Bronchial epithelial cell (primary cell): ENCODE results near the gene GOSR2. TPM values are rescaled to one million over a fixed set of nuclear protein-coding genes. Genes with fewer than 3 reads are reported as not detected.
A peak's percentile ranks its signal among the peaks of the same experiment; 100 is the strongest.

Experiments
- DNase-seq: peaks from one replicate; pipeline ENCODE4 v3.0.0-alpha.2; 2010; ENCODE audit warnings: low read depth
- FAIRE-seq: peaks from 2 replicates; lab custom pipeline; 2011; peaks lifted over from hg19 to GRCh38; lab: Jason Lieb, UNC
- H3K27me3 ChIP-seq: 2 replicates; pipeline ENCODE4 v1.5.1; 2011; ENCODE audit warnings: low read length; ENCODE audit not compliant: control insufficient read depth, insufficient read depth
- H3K36me3 ChIP-seq: 2 replicates; pipeline ENCODE4 v1.5.1; 2011; ENCODE audit warnings: low read length; ENCODE audit not compliant: control insufficient read depth, insufficient read depth
- H3K4me3 ChIP-seq: 2 replicates; pipeline ENCODE4 v1.5.1; 2011; ENCODE audit warnings: mild to moderate bottlenecking, low read depth, low read length, control low read depth
- total RNA-seq: library from RNA; depleted of rRNA; stranded (reverse); fragments of >200 nt; gene quantifications from 2 replicates; pipeline ENCODE4 v1.2.1, GENCODE V29; 2014
- TF ChIP-seq, protein P1 (sequence below): IDR thresholded peaks from 2 replicates; pipeline ENCODE4 v1.5.1; 2011; ENCODE audit warnings: mild to moderate bottlenecking, moderate library complexity, low read length, control low read depth, inconsistent platforms; ENCODE audit not compliant: insufficient read depth, severe bottlenecking

GOSR2 gene
- total RNA-seq, 1 donor from 2014 or later, result 37.6 TPM

DNA sequence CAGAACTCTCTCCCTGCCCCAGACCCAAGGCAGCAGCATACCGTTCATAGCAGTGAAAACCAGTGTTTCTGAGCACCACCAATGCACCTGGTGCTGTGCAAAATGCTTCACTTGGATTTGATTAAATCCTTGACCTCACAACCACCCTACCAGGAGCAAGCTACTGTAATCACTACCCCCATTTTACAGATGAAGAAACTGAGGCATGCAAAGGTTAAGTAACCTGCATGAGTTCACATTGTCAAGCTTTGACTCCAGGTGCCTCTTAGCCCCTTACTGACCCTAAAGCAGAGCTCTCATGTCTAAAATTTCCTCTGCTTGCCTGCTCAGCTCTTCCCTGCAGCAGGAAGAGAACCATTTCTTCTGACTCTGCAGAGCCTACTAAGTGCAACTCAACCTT is 34.2 kb upstream of the GOSR2 start:
- FAIRE-seq, result no peak
- Histone ChIP-seq H3K36me3 (no peaks in the 10 kb centered on the region), H3K27me3 (peaks cover 7% of the 10 kb centered on the region), H3K4me3 (no peak overlapping the region)
- TF ChIP-seq, protein P1, sequence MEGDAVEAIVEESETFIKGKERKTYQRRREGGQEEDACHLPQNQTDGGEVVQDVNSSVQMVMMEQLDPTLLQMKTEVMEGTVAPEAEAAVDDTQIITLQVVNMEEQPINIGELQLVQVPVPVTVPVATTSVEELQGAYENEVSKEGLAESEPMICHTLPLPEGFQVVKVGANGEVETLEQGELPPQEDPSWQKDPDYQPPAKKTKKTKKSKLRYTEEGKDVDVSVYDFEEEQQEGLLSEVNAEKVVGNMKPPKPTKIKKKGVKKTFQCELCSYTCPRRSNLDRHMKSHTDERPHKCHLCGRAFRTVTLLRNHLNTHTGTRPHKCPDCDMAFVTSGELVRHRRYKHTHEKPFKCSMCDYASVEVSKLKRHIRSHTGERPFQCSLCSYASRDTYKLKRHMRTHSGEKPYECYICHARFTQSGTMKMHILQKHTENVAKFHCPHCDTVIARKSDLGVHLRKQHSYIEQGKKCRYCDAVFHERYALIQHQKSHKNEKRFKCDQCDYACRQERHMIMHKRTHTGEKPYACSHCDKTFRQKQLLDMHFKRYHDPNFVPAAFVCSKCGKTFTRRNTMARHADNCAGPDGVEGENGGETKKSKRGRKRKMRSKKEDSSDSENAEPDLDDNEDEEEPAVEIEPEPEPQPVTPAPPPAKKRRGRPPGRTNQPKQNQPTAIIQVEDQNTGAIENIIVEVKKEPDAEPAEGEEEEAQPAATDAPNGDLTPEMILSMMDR, result no peak
- DNase-seq, result no peak

DNA sequence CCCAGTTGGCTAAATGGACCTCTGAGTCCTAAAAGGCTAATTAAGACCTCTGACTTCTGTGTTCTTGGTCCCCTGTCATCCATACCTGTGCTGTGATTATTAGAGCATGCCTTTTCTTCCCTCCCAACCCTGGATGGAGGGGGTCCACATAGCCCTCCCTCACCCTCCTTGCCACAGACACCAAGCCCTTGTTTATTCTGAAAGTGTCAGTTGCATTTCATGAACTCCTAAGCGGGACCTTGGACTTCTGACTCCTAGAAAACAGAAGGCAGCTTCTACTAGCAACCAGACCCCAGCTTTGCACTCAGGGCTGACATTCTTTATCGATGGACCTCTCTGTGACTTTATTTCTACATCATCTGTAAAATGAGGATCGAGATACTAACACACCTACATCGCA is 33.4 kb upstream of the GOSR2 start:
- Histone ChIP-seq H3K4me3 (no peak overlapping the region), H3K27me3 (peaks cover 5% of the 10 kb centered on the region), H3K36me3 (no peaks in the 10 kb centered on the region)
- DNase-seq, result no peak
- TF ChIP-seq, protein P1, result no peak
- peak; percentile 43 for FAIRE-seq

- H3K27me3 ChIP-seq, result peaks cover 4% of the 10 kb centered on the region
- peak; percentile 43 for FAIRE-seq
These were observed 32.9 kb upstream of the GOSR2 start for GRCh38 chr17:46889992-46890564.

DNA sequence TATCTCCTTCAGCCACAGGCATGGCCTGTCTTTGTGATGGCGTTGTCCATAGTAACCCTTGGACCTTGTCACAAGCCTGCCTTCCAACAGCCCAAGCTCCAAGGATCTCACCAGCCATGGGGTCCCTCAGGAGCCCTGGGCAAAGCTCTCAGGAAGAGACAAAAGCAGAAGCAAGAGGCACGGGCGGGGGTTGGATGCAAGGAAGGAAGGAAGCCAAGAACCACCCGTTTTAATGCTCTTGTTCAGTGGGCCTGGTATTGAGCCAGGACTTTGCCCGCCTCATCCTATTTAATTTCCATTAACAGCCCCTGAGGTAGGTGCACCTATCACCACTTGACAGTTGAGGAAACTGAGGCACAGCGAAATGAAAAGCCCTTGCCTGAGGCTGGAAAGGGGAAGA is 32.3 kb upstream of the GOSR2 start:
- no peaks in the 10 kb centered on the region for H3K36me3 ChIP-seq
- peaks cover 4% of the 10 kb centered on the region for H3K27me3 ChIP-seq
- H3K4me3 ChIP-seq, result no peak overlapping the region
- DNase-seq (no peak), FAIRE-seq (no peak)
- TF ChIP-seq, protein P1, result no peak

More at GRCh38 chr17:46889992-46890564, 32.9 kb upstream of the GOSR2 start:
- Histone ChIP-seq H3K4me3 (no peak overlapping the region), H3K36me3 (no peaks in the 10 kb centered on the region)
- TF ChIP-seq, protein P1, result no peak
- DNase-seq, result no peak

GRCh38 chr17:46892192-46892703 is 30.7 kb upstream of the GOSR2 start:
- TF ChIP-seq, protein P1, result no peak
- peaks cover 4% of the 10 kb centered on the region for H3K27me3 ChIP-seq
- FAIRE-seq (no peak), DNase-seq (no peak)
- H3K4me3 ChIP-seq, result no peak overlapping the region
- H3K36me3 ChIP-seq, result no peaks in the 10 kb centered on the region

- TF ChIP-seq, protein P1, result no peak
- no peak for FAIRE-seq
- no peak for DNase-seq
- H3K36me3 ChIP-seq, result no peaks in the 10 kb centered on the region
- H3K4me3 ChIP-seq, result no peak overlapping the region
- H3K27me3 ChIP-seq, result peaks cover 4% of the 10 kb centered on the region
These were observed 28.9 kb upstream of the GOSR2 start for GRCh38 chr17:46894024-46894423.
